HG02884 (cell line): ENCODE results near the gene BTBD7.
"Not testable (repeated sequence)": the region's sequence is repeated elsewhere in the genome, so short reads cannot be mapped to it uniquely, and the experiment has no call there.

Source experiments
- ATAC-seq: cut with Tn5 transposase; IDR thresholded peaks from one replicate; pipeline ENCODE4 v1.9.1; 2021; ENCODE audit warnings: mild to moderate bottlenecking, moderate library complexity; ENCODE audit not compliant: unreplicated experiment

Gene BTBD7

GRCh38 chr14:93249128-93249831 is 83.6 kb downstream of the BTBD7 start:
- ATAC-seq = no peak

GRCh38 chr14:93246534-93246933 is 86.3 kb downstream of the BTBD7 start:
- ATAC-seq = no peak

- no peak for ATAC-seq
These were observed 86.9 kb downstream of the BTBD7 start for GRCh38 chr14:93245764-93246420.

GRCh38 chr14:93240678-93241000 is 92.2 kb downstream of the BTBD7 start:
- ATAC-seq = no peak

- no peak for ATAC-seq
These were observed 92.8 kb downstream of the BTBD7 start for GRCh38 chr14:93239869-93240677.

- ATAC-seq = no peak
These were observed 98.0 kb downstream of the BTBD7 start for GRCh38 chr14:93234798-93235197.

GRCh38 chr14:93233078-93233477 is 99.8 kb downstream of the BTBD7 start:
- not testable (repeated sequence) for ATAC-seq

- no peak for ATAC-seq
These were observed 100.7 kb downstream of the BTBD7 start for GRCh38 chr14:93232159-93232558.

GRCh38 chr14:93231129-93231979 is 101.5 kb downstream of the BTBD7 start:
- no peak for ATAC-seq

GRCh38 chr14:93230539-93230938 is 102.3 kb downstream of the BTBD7 start:
- ATAC-seq = no peak

- no peak for ATAC-seq
These were observed 104.3 kb downstream of the BTBD7 start for GRCh38 chr14:93228550-93228949.

GRCh38 chr14:93223565-93223964 is 109.3 kb downstream of the BTBD7 start:
- ATAC-seq = no peak

GRCh38 chr14:93220509-93220908 is 112.3 kb downstream of the BTBD7 start:
- ATAC-seq = no peak

- no peak for ATAC-seq
These were observed 113.6 kb downstream of the BTBD7 start for GRCh38 chr14:93219103-93219726.

- no peak for ATAC-seq
These were observed 118.2 kb downstream of the BTBD7 start for GRCh38 chr14:93214598-93214997.

- peak; percentile 45 for ATAC-seq
These were observed 120.4 kb downstream of the BTBD7 start for GRCh38 chr14:93212432-93212831.

GRCh38 chr14:93207468-93208308 is 125.1 kb downstream of the BTBD7 start:
- ATAC-seq = peak; percentile 34

GRCh38 chr14:93206793-93207467 is 125.9 kb downstream of the BTBD7 start, which contains the start of the genes GON7 and UBR7:
Gene GON7, minus strand, starts transcription at chr14:93207065. Its CDS starts 28 bp downstream, at chr14:93207037.
Gene UBR7, plus strand, starts transcription at chr14:93207256. Its CDS starts 36 bp downstream, at chr14:93207292.
- ATAC-seq = peak; percentile 81
